HepG2 (cell line): ENCODE data around the gene ORMDL3. TPM values are rescaled to one million over a fixed set of nuclear protein-coding genes. Genes with fewer than 3 reads are reported as not detected.

Experiments used
- ETS1 ChIP-seq: sonication (generic); formaldehyde crosslinking; IDR thresholded peaks from 2 replicates; pipeline ENCODE4 v1.4.0; 2020; ENCODE audit warnings: missing genetic modification reagents
- KAT2B ChIP-seq: fragments of 150-350 bp; IDR thresholded peaks from 2 replicates; pipeline ENCODE4 v1.6.1; 2014; ENCODE audit warnings: low read depth, low read length, borderline replicate concordance
- MLXIP ChIP-seq: sonication (generic); formaldehyde crosslinking; IDR thresholded peaks from 2 replicates; pipeline ENCODE4 v1.9.0; 2021; ENCODE audit warnings: missing genetic modification reagents, borderline replicate concordance
- POLR2AphosphoS2 ChIP-seq: IDR thresholded peaks from 2 replicates; pipeline ENCODE4 v1.6.1; 2011; ENCODE audit warnings: low read depth, low read length, improper control_type of control experiment
- TFDP2 ChIP-seq: sonication (generic); formaldehyde crosslinking; IDR thresholded peaks from 2 replicates; pipeline ENCODE4 v1.4.0; 2020; ENCODE audit warnings: missing genetic modification reagents
- ZFP41 ChIP-seq: sonication (generic); formaldehyde crosslinking; IDR thresholded peaks from 2 replicates; pipeline ENCODE4 v1.4.0; 2020; ENCODE audit warnings: mild to moderate bottlenecking, missing genetic modification reagents, borderline replicate concordance
- ZNF510 ChIP-seq: sonication (generic); formaldehyde crosslinking; IDR thresholded peaks from 2 replicates; pipeline ENCODE4 v1.4.0; 2020; ENCODE audit warnings: low read depth, mild to moderate bottlenecking, missing genetic modification reagents
- polyA plus RNA-seq, 8 experiments: library from polyadenylated mRNA; depleted of rRNA in 3 of 8; stranded (reverse) in 7 of 8; unstranded in 1 of 8; fragments of >200 nt; fragmentation: Illumina TruSeq in 4 of 8; extraction: Trizol in 4 of 8; gene quantifications; 2 replicates each; pipeline versions ENCODE4 v1.2.1 to v1.2.3, GENCODE V29; 2011 to 2016; ENCODE audit warnings: low read depth in 4 of 8, missing spikeins in 1 of 8, mixed read lengths in 1 of 8; ENCODE audit not compliant: insufficient read depth in 1 of 8
- total RNA-seq, 5 experiments: library from RNA; depleted of rRNA; stranded (reverse); fragments of >200 nt; fragmentation: Illumina TruSeq; extraction: Trizol; gene quantifications; 2 replicates each; pipeline ENCODE4 v1.2.3, GENCODE V29; 2016; ENCODE audit warnings: low read depth in 1 of 5

The ORMDL3 gene
- total and polyA plus RNA-seq, 2 of the 13 experiments (the other 11 are each of a cell fraction or from before 2014, with no cell fraction given), result 181 to 384 TPM

- TF ChIP-seq ZFP41 (0 out of 2 replicates have a peak, but pooled peaks have one; percentile 60), POLR2AphosphoS2 (no peak), MLXIP (CRISPR knock-in tag) (no peak), TFDP2 (CRISPR knock-in tag) (no peak), KAT2B (no peak), ETS1 (CRISPR knock-in tag) (no peak), ZNF510 (CRISPR knock-in tag) (no peak)
Measured at GRCh38 chr17:39951924-39952679, 24.7 kb upstream of the ORMDL3 start (continued).
